TTC549 (cell line): ENCODE results near the gene HSD17B14.
"Not testable (repeated sequence)": the region's sequence is repeated elsewhere in the genome, so short reads cannot be mapped to it uniquely, and the experiment has no call there.

Experiments
- FAIRE-seq: peaks from 2 replicates; lab custom pipeline; 2012; peaks lifted over from hg19 to GRCh38; lab: Jason Lieb, UNC

Gene HSD17B14

GRCh38 chr19:48836089-48837017 is at the start of gene HSD17B14:
TSS of gene HSD17B14 (minus strand) at chr19:48836491. CDS start at chr19:48836411, 80 bp downstream.
- no peak for FAIRE-seq

DNA sequence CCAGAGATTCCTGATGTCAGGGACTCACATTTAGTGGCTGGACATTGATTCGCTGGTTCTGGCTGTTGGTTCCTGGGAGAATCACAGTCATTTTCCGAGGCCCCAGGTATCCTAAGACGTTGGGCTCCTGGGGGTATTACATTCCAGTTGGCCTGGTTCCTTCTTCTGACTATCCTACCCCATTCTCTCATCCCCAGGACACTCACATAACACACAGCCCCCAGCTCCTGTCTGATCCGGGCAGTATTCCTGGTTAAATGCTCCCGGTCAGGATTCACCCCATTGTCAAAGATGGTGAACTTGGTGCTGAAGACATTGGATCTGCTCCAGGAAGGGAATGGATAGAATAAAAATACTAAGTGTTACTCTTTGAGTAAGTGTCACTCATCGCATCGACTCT is 47.4 kb upstream of the HSD17B14 start:
- no peak for FAIRE-seq

DNA sequence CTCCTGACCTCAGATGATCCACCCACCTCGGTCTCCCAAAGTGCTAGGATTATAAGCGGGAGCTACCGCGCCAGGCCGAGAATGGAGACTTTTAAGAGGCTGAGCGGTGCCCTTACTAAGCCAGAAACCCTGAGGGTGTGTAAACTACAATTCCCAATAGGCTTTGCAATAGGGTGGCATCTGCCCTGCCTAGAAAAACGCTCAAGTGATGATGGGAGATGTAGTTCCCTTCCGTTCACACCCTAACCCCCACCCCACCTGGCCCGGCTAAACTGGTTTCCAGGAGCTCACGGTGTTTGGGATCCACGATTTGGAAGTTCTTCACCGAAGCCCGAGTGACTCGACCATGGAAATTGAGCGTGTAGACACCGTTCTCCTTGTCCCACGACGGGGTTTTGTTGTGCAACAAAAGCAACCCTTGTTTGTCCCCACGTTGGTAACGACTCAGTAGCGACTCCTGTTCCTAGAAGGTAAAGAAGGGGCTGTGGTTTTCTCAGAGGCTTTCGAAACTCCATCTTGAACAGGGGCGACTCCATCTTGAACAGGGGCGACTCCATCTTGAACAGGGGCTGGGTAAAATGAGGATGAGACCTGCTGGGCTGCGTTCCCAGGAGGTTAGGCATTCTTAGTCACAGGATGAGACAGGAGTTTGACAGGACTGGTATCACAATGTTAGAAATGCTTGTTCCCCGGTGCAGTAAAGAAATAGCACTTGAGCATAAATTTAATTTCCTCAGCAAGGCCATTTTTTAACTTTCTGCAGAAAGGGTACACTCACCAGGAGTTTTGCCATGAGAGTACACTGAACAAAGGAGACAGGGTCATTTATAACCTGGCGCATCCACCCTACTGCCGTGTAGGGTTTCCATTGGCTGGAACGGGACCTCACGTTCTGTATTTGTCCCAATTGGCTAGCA is 45.7 kb upstream of the HSD17B14 start:
- FAIRE-seq: no peak

DNA sequence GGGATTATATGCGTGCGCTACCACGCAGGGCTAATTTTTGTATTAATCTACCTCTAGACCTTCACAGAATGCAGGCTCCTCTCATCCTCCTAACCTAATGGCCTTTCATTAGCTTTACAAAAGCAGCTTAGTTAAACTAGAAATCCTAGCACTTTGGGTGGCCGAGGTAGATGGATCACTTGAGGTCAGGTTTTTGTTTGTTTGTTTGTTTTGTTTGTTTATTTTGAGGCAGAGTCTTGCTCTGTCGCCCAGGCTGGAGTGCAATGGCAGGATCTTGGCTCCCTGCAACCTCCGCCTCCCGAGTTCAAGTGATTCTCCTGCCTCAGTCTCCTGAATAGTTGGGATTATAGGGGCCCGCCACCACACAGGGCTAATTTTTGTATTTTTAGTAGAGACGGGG is 43.4 kb upstream of the HSD17B14 start:
- not testable (repeated sequence) for FAIRE-seq

DNA sequence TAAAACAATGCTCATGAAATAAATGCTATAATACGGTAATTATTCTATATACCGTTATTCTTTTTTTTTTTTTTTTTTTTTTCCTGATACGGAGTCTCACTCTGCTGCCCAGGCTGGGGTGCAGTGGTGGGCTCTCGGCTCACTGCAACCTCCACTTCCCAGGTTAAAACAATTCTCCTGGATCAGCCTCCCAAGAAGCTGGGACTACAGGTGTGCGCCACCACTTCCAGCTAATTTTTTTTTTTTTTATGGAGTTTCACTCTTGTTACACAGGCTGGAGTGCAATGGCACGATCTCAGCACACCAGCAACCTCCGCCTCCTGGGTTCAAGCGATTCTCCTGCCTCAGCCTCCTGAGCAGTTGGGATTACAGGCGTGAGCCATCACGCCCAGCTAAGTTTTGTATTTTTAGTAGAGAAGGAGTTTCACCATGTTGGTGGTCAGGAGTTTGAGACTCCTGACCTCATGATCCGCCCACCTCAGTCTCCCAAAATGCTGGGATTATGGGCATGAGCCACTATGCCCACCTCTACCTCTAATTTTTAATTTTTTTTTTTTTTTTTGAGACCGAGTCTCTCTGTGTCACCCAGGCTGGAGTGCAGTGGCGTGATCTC is 42.8 kb upstream of the HSD17B14 start:
- no peak for FAIRE-seq

GRCh38 chr19:48878196-48879024 is 42.1 kb upstream of the HSD17B14 start:
- no peak for FAIRE-seq

GRCh38 chr19:48877855-48878195 is 41.5 kb upstream of the HSD17B14 start:
- no peak for FAIRE-seq

GRCh38 chr19:48876043-48876981 is 40.0 kb upstream of the HSD17B14 start:
- not testable (repeated sequence) for FAIRE-seq

GRCh38 chr19:48874303-48875135 is 38.2 kb upstream of the HSD17B14 start:
- FAIRE-seq: no peak

DNA sequence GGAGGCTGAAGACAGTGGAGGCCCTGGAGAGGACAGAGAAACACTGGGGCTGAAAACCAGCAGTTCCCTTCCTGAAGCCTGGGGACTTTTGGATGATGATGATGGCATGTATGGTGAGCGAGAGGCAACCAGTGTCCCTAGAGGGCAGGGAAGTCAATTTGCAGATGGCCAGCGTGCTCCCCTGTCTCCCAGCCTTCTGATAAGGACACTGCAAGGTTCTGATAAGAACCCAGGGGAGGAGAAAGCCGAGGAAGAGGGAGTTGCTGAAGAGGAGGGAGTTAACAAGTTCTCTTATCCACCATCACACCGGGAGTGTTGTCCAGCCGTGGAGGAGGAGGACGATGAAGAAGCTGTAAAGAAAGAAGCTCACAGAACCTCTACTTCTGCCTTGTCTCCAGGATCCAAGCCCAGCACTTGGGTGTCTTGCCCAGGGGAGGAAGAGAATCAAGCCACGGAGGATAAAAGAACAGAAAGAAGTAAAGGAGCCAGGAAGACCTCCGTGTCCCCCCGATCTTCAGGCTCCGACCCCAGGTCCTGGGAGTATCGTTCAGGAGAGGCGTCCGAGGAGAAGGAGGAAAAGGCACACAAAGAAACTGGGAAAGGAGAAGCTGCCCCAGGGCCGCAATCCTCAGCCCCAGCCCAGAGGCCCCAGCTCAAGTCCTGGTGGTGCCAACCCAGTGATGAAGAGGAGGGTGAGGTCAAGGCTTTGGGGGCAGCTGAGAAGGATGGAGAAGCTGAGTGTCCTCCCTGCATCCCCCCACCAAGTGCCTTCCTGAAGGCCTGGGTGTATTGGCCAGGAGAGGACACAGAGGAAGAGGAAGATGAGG is 37.4 kb upstream of the HSD17B14 start:
- no peak for FAIRE-seq

- no peak for FAIRE-seq
These were observed 36.7 kb upstream of the HSD17B14 start for GRCh38 chr19:48872884-48873475.

DNA sequence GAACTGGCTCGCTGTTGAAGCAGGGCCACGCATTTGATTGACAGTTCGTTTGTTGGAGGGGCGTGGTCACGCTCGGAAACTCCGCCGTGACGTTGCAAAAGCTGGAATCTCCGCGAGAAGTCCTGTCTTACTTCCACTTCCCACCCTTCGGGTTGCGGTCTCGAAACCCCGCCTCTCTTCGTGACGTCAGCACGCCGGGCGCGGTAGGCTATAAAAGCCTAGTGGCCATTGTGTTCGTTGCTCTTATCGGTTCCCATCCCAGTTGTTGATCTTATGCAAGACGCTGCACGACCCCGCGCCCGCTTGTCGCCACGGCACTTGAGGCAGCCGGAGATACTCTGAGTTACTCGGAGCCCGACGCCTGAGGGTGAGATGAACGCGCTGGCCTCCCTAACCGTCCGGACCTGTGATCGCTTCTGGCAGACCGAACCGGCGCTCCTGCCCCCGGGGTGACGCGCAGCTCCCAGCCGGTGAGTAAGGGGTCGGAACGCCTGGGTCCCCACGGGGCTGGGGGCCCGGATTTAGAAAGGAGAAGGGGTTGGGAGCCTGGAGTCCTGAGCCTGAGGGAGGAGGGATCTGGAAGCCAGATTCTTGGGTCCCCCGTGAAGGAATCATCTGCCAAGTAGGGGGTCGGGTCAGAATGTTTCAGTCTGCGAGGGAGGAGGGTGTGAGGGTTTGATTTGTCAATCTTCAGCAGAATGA is 36.0 kb upstream of the HSD17B14 start, which contains the start of gene PPP1R15A:
TSS of gene PPP1R15A (plus strand) at position 240 of the 702 bp plus-strand sequence. CDS start 813 bp downstream, outside the sequence.
- FAIRE-seq: peak; percentile 96

GRCh38 chr19:48871471-48872181 is 35.3 kb upstream of the HSD17B14 start:
- not testable (repeated sequence) for FAIRE-seq

GRCh38 chr19:48870048-48870447 is 33.8 kb upstream of the HSD17B14 start:
- FAIRE-seq: no peak

DNA sequence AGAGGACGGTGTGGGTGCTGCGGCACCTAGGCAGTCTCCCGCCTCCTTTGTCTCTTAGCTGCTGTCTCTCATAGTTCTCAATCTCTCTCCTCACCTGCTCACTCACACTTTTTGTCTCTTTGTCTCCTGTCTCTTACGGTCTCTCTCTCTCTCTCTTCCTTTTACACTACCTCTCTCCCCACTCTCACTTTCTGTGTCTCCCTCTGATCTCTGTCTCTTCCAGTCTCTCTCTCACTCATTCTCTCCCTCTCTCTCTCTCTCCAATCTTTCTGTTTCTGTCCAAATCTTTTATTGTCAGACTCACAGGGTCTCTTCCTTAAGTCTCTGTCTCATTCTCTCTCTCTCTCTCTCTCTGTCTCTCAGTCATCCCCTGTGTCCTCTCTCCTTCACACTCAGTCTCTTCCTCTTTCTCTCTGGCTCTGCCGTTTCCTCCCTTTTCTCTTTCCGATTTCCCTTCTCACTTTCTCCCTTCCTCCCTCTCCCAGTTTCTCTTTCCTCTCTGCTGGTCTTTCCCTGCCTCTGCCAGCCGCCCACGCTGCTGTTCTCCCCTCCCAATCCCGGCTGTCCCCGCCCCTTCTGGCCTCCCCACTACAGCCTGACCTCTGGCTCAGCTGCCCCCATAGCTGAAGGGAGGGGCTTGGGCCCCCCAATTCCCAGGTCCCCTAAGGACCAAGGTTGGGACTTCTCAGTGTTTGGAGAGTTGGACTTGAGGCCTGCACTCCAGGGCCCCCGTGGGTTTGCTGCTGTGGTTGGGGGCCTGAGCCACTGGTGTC is 32.0 kb upstream of the HSD17B14 start, which contains the start of gene PLEKHA4:
TSS of gene PLEKHA4 (minus strand) at position 504 of the 773 bp plus-strand sequence. CDS start 997 bp downstream, outside the sequence.
- no peak for FAIRE-seq

GRCh38 chr19:48867746-48868113 is 31.4 kb upstream of the HSD17B14 start:
- FAIRE-seq: no peak
